IMR-90 (cell line): ENCODE results near the gene STXBP6. TPM values are rescaled to one million over a fixed set of nuclear protein-coding genes. Genes with fewer than 3 reads are reported as not detected.
A peak's percentile ranks its signal among the peaks of the same experiment; 100 is the strongest.

ENCODE experiments used
- ATAC-seq: fragments of 200-7000 bp; cut with Tn5 transposase; 2 replicates; pipeline ENCODE4 v1.9.1; 2020; ENCODE audit warnings: low read depth, mild to moderate bottlenecking, moderate library complexity
- BruUV-seq: library from RNA; stranded (reverse); fragments of 400-500 nt; replicated peaks from 2 replicates; lab custom pipeline; 2021; lab: Mats Ljungman, UMichigan
- CTCF ChIA-PET: fragments of 300-600 bp; formaldehyde crosslinking; extraction: SDS; loops from one replicate; lab custom pipeline; 2021; ENCODE audit warnings: antibody characterized with exemption; lab: Yijun Ruan, JAX
- POLR2A ChIA-PET: fragments of 300-600 bp; sonication (Branson Sonifier 250); formaldehyde crosslinking; loops from one replicate; lab custom pipeline; 2022; ENCODE audit warnings: antibody characterized with exemption; ENCODE audit not compliant: unreplicated experiment; lab: Charles Lee
- DNase-seq: peaks from one replicate; pipeline ENCODE4 v3.0.0; 2013
- H2AFZ ChIP-seq: replicated peaks from 2 replicates; pipeline ENCODE3; 2013; ENCODE audit warnings: low read length, mild to moderate bottlenecking; ENCODE audit not compliant: poor library complexity
- H2AK5ac ChIP-seq: 2 replicates; pipeline ENCODE4 v1.6.1; 2013; ENCODE audit warnings: low read depth, low read length, inconsistent platforms
- H2AK9ac ChIP-seq: replicated peaks from 2 replicates; pipeline ENCODE3; 2013; ENCODE audit warnings: mild to moderate bottlenecking, low read depth, low read length, moderate library complexity; ENCODE audit not compliant: poor library complexity
- H2BK120ac ChIP-seq: 2 replicates; pipeline ENCODE4 v1.6.1; 2013; ENCODE audit warnings: low read depth, low read length, inconsistent platforms
- H2BK15ac ChIP-seq: 3 replicates; pipeline ENCODE4 v1.6.1; 2013; ENCODE audit warnings: low read depth, low read length, inconsistent platforms
- H2BK20ac ChIP-seq: 2 replicates; pipeline ENCODE4 v1.6.1; 2013; ENCODE audit warnings: low read depth, mild to moderate bottlenecking, inconsistent platforms, low read length, moderate library complexity
- H2BK5ac ChIP-seq: 2 replicates; pipeline ENCODE4 v1.6.1; 2013; ENCODE audit warnings: mild to moderate bottlenecking, low read depth, low read length, inconsistent platforms; ENCODE audit not compliant: poor library complexity, severe bottlenecking
- H3K14ac ChIP-seq: replicated peaks from 2 replicates; pipeline ENCODE4 v1.6.1; 2013; ENCODE audit warnings: low read depth, low read length, inconsistent platforms
- H3K18ac ChIP-seq: 2 replicates; pipeline ENCODE4 v1.6.1; 2013; ENCODE audit warnings: low read depth, low read length, control low read depth
- H3K23ac ChIP-seq: 2 replicates; pipeline ENCODE4 v1.6.1; 2013; ENCODE audit warnings: low read depth, low read length, inconsistent platforms
- H3K27ac ChIP-seq: 2 replicates; pipeline ENCODE4 v1.5.1; 2013; ENCODE audit warnings: mild to moderate bottlenecking, control low read depth, low read length; ENCODE audit not compliant: insufficient read depth
- H3K27me3 ChIP-seq: 2 replicates; pipeline ENCODE4 v1.6.1; 2013; ENCODE audit warnings: low read length; ENCODE audit not compliant: control insufficient read depth, insufficient read depth
- H3K36me3 ChIP-seq: 2 replicates; pipeline ENCODE4 v1.6.1; 2013; ENCODE audit warnings: low read length, mixed read lengths; ENCODE audit not compliant: control insufficient read depth, insufficient read depth
- H3K4ac ChIP-seq: 2 replicates; pipeline ENCODE4 v1.6.1; 2013; ENCODE audit warnings: low read depth, low read length, inconsistent platforms
- H3K4me1 ChIP-seq: 2 replicates; pipeline ENCODE4 v1.6.1; 2013; ENCODE audit warnings: low read length, mixed read lengths; ENCODE audit not compliant: control insufficient read depth, insufficient read depth
- H3K4me2 ChIP-seq: 2 replicates; pipeline ENCODE4 v1.6.1; 2013; ENCODE audit warnings: low read depth, mild to moderate bottlenecking, control low read depth, low read length, moderate library complexity
- H3K4me3 ChIP-seq: 2 replicates; pipeline ENCODE4 v1.5.1; 2013; ENCODE audit warnings: low read depth, mild to moderate bottlenecking, control low read depth, low read length, moderate library complexity; ENCODE audit not compliant: insufficient read depth
- H3K56ac ChIP-seq: 2 replicates; pipeline ENCODE4 v1.6.1; 2013; ENCODE audit warnings: low read length, inconsistent platforms; ENCODE audit not compliant: insufficient read depth; ENCODE audit errors: extremely low read depth
- H3K79me1 ChIP-seq, 2 experiments: 2 replicates each; pipeline ENCODE4 v1.6.1; 2013; ENCODE audit warnings: low read length in 2 of 2, inconsistent platforms in 1 of 2, low read depth in 1 of 2
- H3K9ac ChIP-seq: 2 replicates; pipeline ENCODE4 v1.6.1; 2013; ENCODE audit warnings: low read depth, low read length, control low read depth
- H3K9me1 ChIP-seq: 2 replicates; pipeline ENCODE4 v1.6.1; 2013; ENCODE audit warnings: low read length, inconsistent platforms; ENCODE audit not compliant: insufficient read depth
- H3K9me3 ChIP-seq: 2 replicates; pipeline ENCODE4 v1.6.1; 2013; ENCODE audit warnings: low read length; ENCODE audit not compliant: control insufficient read depth, insufficient read depth
- H4K20me1 ChIP-seq: 2 replicates; pipeline ENCODE4 v1.6.1; 2013; ENCODE audit warnings: low read length, inconsistent platforms; ENCODE audit not compliant: insufficient read depth
- H4K5ac ChIP-seq: 2 replicates; pipeline ENCODE4 v1.6.1; 2013; ENCODE audit warnings: mild to moderate bottlenecking, low read depth, low read length, control low read depth
- H4K8ac ChIP-seq, 2 experiments: 2 replicates each; pipeline ENCODE4 v1.6.1; 2013; ENCODE audit warnings: low read depth in 2 of 2, low read length in 2 of 2, control low read depth in 1 of 2, inconsistent platforms in 1 of 2
- H4K91ac ChIP-seq: 2 replicates; pipeline ENCODE4 v1.6.1; 2013; ENCODE audit warnings: low read depth, low read length, inconsistent platforms; ENCODE audit not compliant: insufficient read depth
- CEBPB ChIP-seq: IDR thresholded peaks from 2 replicates; pipeline ENCODE4 v1.6.1; 2012; ENCODE audit warnings: low read depth, low read length, improper control_type of control experiment
- CHD1 ChIP-seq: IDR thresholded peaks from 2 replicates; pipeline ENCODE4 v1.6.1; 2012; ENCODE audit warnings: low read depth, low read length, improper control_type of control experiment
- CTCF ChIP-seq: conservative IDR thresholded peaks from 2 replicates; pipeline ENCODE4 v1.5.1; 2012; ENCODE audit warnings: mild to moderate bottlenecking, low read depth, low read length, improper control_type of control experiment
- ELK1 ChIP-seq: fragments of 150-350 bp; IDR thresholded peaks from 2 replicates; pipeline ENCODE4 v1.6.1; 2016; ENCODE audit warnings: low read depth, mild to moderate bottlenecking, low read length, moderate library complexity, borderline replicate concordance
- RAD21 ChIP-seq: IDR thresholded peaks from 2 replicates; pipeline ENCODE4 v1.6.1; 2012; ENCODE audit warnings: low read length, improper control_type of control experiment
- RCOR1 ChIP-seq: IDR thresholded peaks from 2 replicates; pipeline ENCODE4 v1.6.1; 2012; ENCODE audit warnings: mild to moderate bottlenecking, low read length, improper control_type of control experiment; ENCODE audit not compliant: insufficient replicate concordance
- RFX5 ChIP-seq: IDR thresholded peaks from 2 replicates; pipeline ENCODE4 v1.8.0; 2012; ENCODE audit warnings: low read depth, mild to moderate bottlenecking, low read length, moderate library complexity
- USF2 ChIP-seq: fragments of 150-350 bp; IDR thresholded peaks from 2 replicates; pipeline ENCODE4 v1.6.1; 2017; ENCODE audit warnings: mild to moderate bottlenecking, antibody characterized with exemption, low read length, low read depth
- WGBS, 2 experiments: methylation state at CpG; one replicate each; pipeline versions ENCODE4 v1.1.5 to v1.1.7; 2013; ENCODE audit warnings: missing lambda C conversion rate in 2 of 2; ENCODE audit not compliant: insufficient read length in 1 of 2; ENCODE audit errors: extremely low coverage in 2 of 2; 5-methylcytosine and 5-hydroxymethylcytosine counted together
- dilution Hi-C: fragments of 300-500 bp; cut with HindIII; formaldehyde crosslinking; loops from one replicate; pipeline ENCODE4 v1.14.3; 2018; ENCODE audit warnings: low sequenced_read_pairs; ENCODE audit not compliant: unreplicated experiment
- in situ Hi-C: fragments of 300-500 bp; cut with MboI; formaldehyde crosslinking; loops from 3 replicates; pipeline ENCODE4 v1.14.3; 2019; ENCODE audit warnings: low sequenced_read_pairs, inconsistent platforms, mixed read lengths
- intact Hi-C: fragments of 100-400 bp; cut with micrococcal nuclease; formaldehyde crosslinking; loops from 2 replicates; pipeline ENCODE4 v1.10.0; 2022
- polyA plus RNA-seq, 3 experiments: library from polyadenylated mRNA; depleted of rRNA; stranded (reverse); fragments of >200 nt; gene quantifications; 2 replicates each; pipeline ENCODE4 v1.2.3, GENCODE V29; 2012; ENCODE audit warnings: low replicate concordance in 1 of 3
- total RNA-seq: library from RNA; depleted of rRNA; stranded (reverse); fragments of >200 nt; gene quantifications from 2 replicates; pipeline ENCODE4 v1.2.3, GENCODE V29; 2012

STXBP6 gene
- total and polyA plus RNA-seq, 2 of the 4 experiments (the other 2 are of a cell fraction) = 14.2 to 14.3 TPM

- H3K4me2 ChIP-seq = peak overlapping the region; percentile 56; the same call in 1 of the 2 replicates
- H2BK5ac ChIP-seq = peak overlapping the region; percentile 49
- H4K91ac ChIP-seq = no peak overlapping the region
- no peak overlapping the region for H2BK15ac ChIP-seq
- H4K5ac ChIP-seq = no peak overlapping the region
- H3K14ac ChIP-seq = peak overlapping the region; percentile 7; the same call in 1 of the 2 replicates
- TF ChIP-seq RFX5 (peak; percentile 57; the same call in 1 of the 2 replicates), CEBPB (no peak), RCOR1 (no peak), RAD21 (no peak), CTCF (no peak), CHD1 (no peak), USF2 (no peak), ELK1 (no peak)
- no TSS peak for BruUV-seq
- H3K9me3 ChIP-seq = no peaks in the 10 kb centered on the region
- H4K20me1 ChIP-seq = no peaks in the 10 kb centered on the region
- CTCF ChIA-PET = interaction anchor here (0.7 to 1.6 kb wide), 2 partner anchors 16 to 327 kb away, joined by 3 to 4 read pairs; no protein-coding TSS in a partner anchor
- H2AFZ ChIP-seq = no peak overlapping the region
- H3K56ac ChIP-seq = no peak overlapping the region
- ATAC-seq (peak; percentile 74), DNase-seq (peak; percentile 66)
- H3K4ac ChIP-seq = peak overlapping the region; percentile 2; the same call in 1 of the 2 replicates
- peaks cover 8% of the 10 kb centered on the region for H3K4me1 ChIP-seq
- H3K27ac ChIP-seq = no peak overlapping the region
- H2AK5ac ChIP-seq = peak overlapping the region; percentile 8; the same call in 1 of the 2 replicates
- dilution Hi-C loops = no loop called here
- H3K23ac ChIP-seq = no peak overlapping the region
- 0 out of 4 replicates have a peak overlapping the region, but pooled peaks of 1 of the 2 experiments have one; percentile 38 for H4K8ac ChIP-seq
- in situ Hi-C loops = no loop called here
- H2AK9ac ChIP-seq = no peak overlapping the region
- H2BK20ac ChIP-seq = no peak overlapping the region
- H3K36me3 ChIP-seq = no peaks in the 10 kb centered on the region
- no peak overlapping the region for H3K4me3 ChIP-seq
- no peak overlapping the region for H2BK120ac ChIP-seq
- intact Hi-C loops = no loop called here
- no peaks in the 10 kb centered on the region for H3K9me1 ChIP-seq
- no peaks in the 10 kb centered on the region for H3K79me1 ChIP-seq
- H3K27me3 ChIP-seq = no peaks in the 10 kb centered on the region; the same call in 1 of the 2 replicates
- POLR2A ChIA-PET = no interaction called here
- H3K9ac ChIP-seq = no peak overlapping the region
- WGBS, 2 experiments = no CpG with 5 or more reads among the region's 1 CpG
- peak overlapping the region; percentile 13; the same call in 1 of the 2 replicates for H3K18ac ChIP-seq
Observed at GRCh38 chr14:25056688-25057078, 6.7 kb upstream of the STXBP6 start.
